ENCODE measurements around the gene NUFIP2.

GRCh38 chr17:29225396-29225795 is 68.6 kb downstream of the NUFIP2 start:
- TF ChIP-seq YY1 (IDR thresholded peaks at IDR 0.05; ENCODE audit: insufficient read depth, insufficient read length) (no peak), ZNF274 (IDR thresholded peaks at IDR 0.05; ENCODE audit: low read depth, low read length) (no peak), SUZ12 (IDR thresholded peaks at IDR 0.05; ENCODE audit: extremely low read depth, insufficient read depth, insufficient read length) (no peak)

Measured in NT2/D1 (cell line).